NCI-H1694 treated with DMSO at 0.1 percent for 48 hours (cell line): Measurements from ENCODE around the gene SCAF8.
"Not testable (repeated sequence)": the region's sequence is repeated elsewhere in the genome, so short reads cannot be mapped to it uniquely, and the experiment has no call there.

Experiments
- DNase-seq: peaks from one replicate; lab custom pipeline; 2025; lab: John Stamatoyannopoulos, UW

The SCAF8 gene

DNA sequence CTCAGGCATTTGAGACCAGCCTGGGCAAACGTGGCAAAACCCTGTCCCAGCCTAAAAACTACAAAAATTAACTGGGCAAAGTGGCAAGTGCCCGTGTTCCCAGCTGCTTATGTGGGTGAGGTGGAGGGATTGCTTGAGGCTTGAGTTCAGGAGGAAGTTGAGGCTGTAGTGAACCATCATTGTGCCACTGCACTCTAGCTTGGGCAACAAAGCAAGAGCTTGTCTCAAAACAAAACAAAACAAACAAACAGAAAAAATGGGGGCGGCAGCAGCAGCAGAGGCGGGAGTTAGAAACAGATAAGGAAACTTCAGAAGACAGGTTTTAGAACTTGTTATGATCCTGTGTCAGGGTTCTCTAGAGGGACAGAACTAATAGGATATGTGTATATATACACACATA is 49.0 kb downstream of the SCAF8 start:
- DNase-seq, result no peak

DNA sequence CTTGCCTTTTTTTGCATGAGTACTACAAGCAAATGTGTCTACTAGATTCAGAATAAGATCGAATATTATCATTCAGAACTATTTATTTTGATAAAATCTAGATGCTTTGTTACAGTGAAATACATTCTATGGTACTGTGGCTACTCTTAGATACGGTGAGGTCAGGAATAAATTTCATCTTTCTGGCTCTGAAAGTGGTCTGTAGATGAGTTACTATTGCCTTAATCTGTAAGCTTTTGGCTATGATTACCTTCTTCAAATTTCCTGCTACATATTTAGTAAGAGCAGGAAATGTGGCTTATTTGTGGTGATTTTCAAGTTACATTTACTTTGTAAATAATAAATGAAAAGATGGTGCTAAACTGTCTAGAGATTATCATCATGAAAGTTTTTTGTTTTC is 50.0 kb downstream of the SCAF8 start:
- no peak for DNase-seq

DNA sequence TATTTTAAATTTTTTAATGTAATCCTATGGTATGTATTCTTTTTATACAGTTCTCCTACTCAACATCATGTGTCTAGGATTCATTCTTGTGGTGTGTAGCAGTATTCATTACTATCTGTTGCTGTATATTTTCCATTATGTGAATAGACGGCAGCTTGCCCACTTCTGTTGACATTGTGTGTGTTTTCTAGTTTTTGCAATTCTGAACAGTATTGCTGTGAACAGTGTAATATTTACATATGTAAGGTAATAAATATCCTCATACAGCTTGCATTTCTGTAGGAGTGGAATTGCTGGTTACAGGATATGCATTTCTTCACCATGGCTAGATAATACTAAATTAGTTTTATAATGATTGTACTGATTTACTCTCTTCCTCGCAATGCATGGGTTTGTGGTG is 51.9 kb downstream of the SCAF8 start:
- DNase-seq, result no peak

GRCh38 chr6:154786144-154786868 is 53.1 kb downstream of the SCAF8 start:
- no peak for DNase-seq

GRCh38 chr6:154791556-154792317 is 58.5 kb downstream of the SCAF8 start:
- DNase-seq, result no peak

DNA sequence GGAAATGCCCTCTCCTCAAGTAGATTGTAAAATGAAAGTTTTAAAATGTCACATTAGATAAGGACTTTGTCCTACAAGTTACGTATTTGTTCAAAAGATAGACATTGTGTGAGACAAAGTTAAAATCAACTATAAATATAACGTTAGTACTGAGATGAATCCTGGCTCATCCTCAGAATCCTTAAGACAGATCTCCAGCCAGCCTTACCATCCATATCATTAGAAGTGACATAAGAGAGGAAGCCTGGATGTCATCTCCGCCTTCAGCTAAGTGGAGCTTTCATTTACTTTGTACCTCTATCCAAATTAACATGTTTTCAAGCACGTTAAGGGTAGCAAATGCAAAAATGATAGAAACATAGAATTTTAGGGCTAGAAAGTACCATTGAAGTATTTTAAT is 59.1 kb downstream of the SCAF8 start:
- DNase-seq, result no peak

DNA sequence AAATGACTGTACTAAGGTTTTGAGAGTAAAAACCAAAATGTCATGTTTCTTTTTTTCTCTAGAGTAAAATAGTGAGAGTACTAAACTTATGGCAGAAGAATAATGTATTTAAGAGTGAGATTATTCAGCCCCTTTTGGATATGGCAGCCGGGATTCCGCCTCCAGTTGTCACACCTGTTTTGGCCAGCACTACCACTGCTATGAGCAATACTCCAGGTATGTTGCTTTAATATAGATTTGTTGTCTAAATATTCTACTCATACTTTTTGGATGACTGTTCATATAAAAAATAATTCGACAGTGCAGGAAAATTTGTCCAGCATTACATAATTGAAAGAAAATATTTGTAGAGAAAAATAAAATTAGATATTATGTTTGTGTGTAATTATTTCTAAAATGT is 59.5 kb downstream of the SCAF8 start:
- no peak for DNase-seq

DNA sequence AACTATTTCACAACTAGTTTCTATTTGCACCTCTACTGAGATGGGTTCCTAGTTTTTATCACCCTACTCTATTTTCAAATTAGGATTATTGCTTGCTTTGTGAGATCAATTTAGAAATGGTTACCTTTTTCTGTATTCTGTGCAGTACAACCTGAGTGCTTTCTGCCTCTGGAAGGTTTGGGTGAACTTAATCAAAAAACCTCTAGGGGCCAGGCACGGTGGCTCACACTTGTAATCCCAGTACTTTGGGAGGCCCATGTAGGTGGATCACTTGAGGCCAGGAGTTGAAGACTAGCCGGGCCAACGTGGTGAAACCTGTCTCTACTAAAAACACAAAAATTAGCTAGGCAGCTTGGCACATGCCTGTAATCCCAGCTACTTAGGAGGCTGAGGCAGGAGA is 63.3 kb downstream of the SCAF8 start:
- no peak for DNase-seq

- DNase-seq, result no peak
Measured at GRCh38 chr6:154797857-154798256, 64.6 kb downstream of the SCAF8 start.

DNA sequence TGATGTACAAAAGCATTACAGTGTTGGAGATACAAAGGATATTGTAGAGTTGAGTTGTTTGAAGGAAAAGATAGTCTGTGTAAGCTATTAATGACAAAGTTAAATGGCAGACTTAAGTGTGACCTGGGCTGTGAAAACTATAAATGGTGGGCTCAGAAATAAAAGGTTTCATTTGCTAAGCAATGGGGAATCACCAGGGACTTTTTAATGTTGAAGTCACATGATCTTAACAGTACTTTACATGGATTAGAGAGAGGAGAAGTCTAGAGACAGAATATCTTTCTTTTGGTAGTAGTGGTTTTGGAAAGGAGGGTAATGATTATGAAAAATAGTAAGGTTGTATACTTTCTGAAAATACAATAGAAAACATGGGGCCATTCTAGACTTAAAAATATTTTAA is 67.1 kb downstream of the SCAF8 start:
- DNase-seq, result no peak

GRCh38 chr6:154805288-154805911 is 72.2 kb downstream of the SCAF8 start:
- DNase-seq, result peak; percentile 74

GRCh38 chr6:154806804-154807203 is 73.6 kb downstream of the SCAF8 start:
- DNase-seq, result no peak

DNA sequence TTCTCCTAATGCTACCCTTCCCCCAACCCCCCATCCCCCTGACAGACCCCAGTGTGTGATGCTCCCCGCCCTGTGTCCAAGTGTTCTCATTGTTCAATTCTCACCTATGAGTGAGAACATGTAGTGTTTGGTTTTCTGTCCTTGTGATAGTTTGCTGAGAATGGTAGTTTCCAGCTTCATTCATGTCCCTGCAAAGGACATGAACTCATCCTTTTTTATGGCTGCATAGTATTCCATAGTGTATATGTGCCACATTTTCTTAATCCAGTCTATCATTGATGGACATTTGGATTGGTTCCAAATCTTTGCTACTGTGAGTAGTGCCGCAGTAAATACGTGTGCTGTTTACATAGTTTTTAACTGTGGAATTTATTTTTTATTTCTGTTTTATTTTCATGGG is 78.4 kb downstream of the SCAF8 start:
- DNase-seq, result not testable (repeated sequence)

- DNase-seq, result no peak
Measured at GRCh38 chr6:154814063-154814462, 80.8 kb downstream of the SCAF8 start.

GRCh38 chr6:154815938-154816820 is 83.0 kb downstream of the SCAF8 start:
- no peak for DNase-seq

DNA sequence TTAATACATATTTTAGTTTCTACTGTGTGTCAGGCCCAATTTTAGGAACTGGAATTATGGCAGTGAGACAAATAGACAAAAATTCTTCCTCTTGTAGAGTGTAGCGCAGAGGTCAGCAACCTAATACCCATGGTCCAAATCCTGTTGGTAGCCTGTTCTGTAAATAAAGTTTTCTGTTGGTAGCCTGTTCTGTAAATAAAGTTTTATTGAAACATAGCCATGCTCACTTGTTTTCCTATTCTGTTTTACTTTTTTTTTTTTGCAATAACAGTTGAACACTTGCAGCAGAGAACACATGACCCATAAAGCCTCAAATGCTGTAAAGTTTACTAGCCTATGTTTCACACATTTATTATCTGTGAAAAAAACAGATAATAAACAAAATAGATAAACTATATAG is 87.9 kb downstream of the SCAF8 start:
- no peak for DNase-seq

GRCh38 chr6:154821638-154822037 is 88.4 kb downstream of the SCAF8 start:
- DNase-seq, result no peak

DNA sequence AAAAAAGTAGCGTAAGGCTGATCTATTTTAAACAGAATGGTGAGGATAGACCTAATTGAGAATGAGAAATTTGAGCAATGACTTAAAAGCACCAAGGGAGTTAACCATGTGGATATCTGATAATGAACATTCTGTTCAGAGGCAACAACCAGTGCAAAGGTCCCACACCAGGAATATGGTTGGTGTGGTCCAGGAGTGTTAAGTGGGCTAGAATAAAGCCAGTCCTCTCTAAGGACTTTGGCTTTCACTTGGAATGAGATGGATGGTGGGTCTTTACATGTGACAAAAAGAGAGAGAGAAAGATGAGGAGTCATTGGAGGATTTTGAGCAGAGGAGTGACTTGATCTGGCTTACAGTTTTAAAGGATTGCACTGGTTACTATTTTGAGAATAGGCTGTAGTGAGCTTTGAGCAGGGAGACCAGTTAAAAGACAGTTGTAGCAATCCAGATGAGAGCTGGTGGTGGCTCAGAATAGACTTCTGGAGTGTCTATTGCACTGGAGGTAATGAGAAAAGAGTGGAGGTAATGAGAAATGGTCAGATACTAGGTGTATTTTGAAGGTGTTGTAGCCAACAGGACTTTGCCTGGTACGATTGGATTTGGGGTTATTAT is 89.8 kb downstream of the SCAF8 start:
- DNase-seq, result no peak

DNA sequence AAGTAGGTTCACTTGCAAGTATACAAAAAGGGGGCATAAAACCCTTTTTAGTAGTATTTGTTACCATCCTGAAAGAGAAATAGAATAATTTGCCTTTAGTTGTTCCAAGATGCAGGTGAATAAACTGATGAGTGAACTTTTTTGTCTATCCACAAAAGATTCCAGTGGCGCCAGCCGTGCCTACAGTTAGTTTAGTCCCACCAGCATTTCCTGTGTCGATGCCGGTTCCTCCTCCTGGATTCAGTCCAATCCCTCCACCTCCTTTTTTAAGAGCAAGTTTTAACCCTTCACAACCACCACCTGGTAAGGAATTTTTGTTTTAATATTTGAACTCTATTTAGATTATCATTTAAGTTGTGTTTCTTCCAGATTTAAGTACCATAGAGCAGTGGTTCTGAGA is 90.9 kb downstream of the SCAF8 start:
- DNase-seq, result no peak

DNA sequence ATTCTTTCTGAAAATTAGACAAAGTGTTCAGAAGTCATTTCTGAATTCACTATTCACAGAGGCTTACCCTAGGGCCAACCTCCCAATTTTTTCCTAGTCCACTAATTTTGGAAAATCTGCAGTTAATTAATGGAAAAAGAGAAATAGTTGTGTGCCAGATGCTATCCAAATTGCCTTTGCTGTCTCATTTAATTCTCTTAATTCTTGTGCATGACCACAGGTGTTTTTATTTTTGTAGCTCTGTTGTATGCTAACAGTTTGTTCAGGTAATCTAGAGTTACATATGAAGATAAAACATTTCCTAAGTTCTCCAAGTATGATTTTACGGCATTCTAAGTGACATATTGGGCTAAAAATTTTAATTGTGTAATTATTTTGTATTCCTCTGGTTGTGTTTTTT is 96.8 kb downstream of the SCAF8 start:
- no peak for DNase-seq

- DNase-seq, result peak; percentile 9
Measured at GRCh38 chr6:154830771-154831170, 97.6 kb downstream of the SCAF8 start.

DNA sequence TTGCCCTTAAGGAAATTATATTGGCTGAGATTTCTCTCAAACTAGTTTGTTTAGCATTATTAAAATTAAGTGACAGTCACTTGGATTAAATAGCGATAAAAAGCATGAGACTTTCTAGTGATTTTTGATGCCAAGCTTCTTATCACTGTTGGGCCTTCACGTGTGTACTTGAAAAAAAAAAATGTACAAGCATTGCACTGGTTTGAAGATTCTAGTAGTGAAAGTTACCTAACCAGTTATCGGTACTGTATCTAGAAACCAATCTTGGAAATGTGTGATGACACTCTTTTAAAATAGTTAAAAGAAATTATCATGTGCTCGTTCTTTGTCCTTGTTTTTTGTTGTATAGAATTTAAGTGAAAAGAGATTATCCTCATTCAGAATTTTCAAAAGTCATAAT is 102.1 kb downstream of the SCAF8 start:
- no peak for DNase-seq
